Lower leg skin (tissue), 4 donors: Measurements from ENCODE around the gene BICDL1. TPM values are rescaled to one million over a fixed set of nuclear protein-coding genes. Genes with fewer than 3 reads are reported as not detected.

Source experiments
- DNase-seq, 2 donors: peaks; one replicate each; pipeline ENCODE4 v3.0.0-alpha.2; 2019; ENCODE audit warnings: low spot score in 2 of 2
- H3K4me3 ChIP-seq: fragments of 200-600 bp; sonication (generic); 2 replicates; pipeline ENCODE4 v1.5.1; 2017; ENCODE audit warnings: mild to moderate bottlenecking, low read depth; ENCODE audit not compliant: poor library complexity, severe bottlenecking
- POLR2A ChIP-seq, 2 donors: fragments of 450-650 bp; IDR thresholded peaks; one replicate each; pipeline ENCODE4 v1.6.1; 2016 to 2017; ENCODE audit warnings: antibody characterized with exemption in 2 of 2, mild to moderate bottlenecking in 1 of 2, moderate library complexity in 1 of 2
- WGBS, 2 donors: methylation state at CpG; one replicate each; pipeline ENCODE4 v1.1.5; 2018; 5-methylcytosine and 5-hydroxymethylcytosine counted together
- intact Hi-C: fragments of 100-400 bp; cut with DNase I; formaldehyde crosslinking; loops from one replicate; pipeline ENCODE4 v1.15.0; 2023; ENCODE audit warnings: low total_unique reads
- total RNA-seq, 4 donors: library from RNA; depleted of rRNA; stranded (reverse); fragments of >200 nt; gene quantifications; one replicate each; pipeline ENCODE4 v1.1.0, GENCODE V29; 2016
- TF ChIP-seq, protein P1 (sequence below), 3 donors: fragments of 450-650 bp; IDR thresholded peaks; one replicate each; pipeline ENCODE4 v1.5.1; 2016; ENCODE audit warnings: antibody characterized with exemption in 3 of 3, mild to moderate bottlenecking in 3 of 3, moderate library complexity in 2 of 3

BICDL1 gene
- total RNA-seq, 4 donors from 2014 or later = 98.2 to 190 (median 131) TPM

DNA sequence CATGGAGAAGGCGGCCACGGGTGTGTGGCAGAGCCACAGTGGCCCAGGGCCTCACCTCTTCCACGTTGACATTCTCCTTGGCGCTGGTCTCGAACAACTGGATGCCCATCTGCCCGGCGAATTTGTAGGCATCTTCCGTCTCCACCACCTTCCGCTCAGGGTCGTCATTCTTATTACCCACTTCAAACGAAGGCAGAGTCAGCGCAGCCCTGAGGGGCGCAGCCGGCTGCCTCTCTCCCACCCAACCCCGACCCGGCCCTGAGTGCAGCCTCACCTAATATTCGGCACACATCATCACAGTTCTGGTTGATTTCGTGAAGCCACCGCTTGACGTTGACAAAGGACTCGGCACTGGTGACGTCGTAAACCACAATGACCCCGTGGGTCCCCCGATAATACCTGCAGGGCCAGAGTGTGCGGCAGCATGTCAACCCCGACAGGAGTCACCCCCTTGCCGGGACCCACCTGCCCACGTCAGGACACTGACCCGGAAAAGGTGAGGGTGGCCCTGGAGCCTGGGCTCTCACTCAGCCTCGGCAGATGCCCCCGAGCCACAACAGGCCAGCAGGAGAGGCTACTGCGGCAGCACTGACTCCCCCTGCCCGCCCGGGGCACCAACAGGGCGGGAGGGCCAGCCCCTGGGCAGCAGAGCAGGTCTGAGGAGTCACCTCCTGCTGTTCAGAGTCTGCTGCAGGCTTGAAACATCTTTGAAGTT lies 109.9 kb downstream of the BICDL1 start:
- no peak for TF ChIP-seq POLR2A (IDR thresholded peaks at IDR 0.05)
- TF ChIP-seq, protein P1, sequence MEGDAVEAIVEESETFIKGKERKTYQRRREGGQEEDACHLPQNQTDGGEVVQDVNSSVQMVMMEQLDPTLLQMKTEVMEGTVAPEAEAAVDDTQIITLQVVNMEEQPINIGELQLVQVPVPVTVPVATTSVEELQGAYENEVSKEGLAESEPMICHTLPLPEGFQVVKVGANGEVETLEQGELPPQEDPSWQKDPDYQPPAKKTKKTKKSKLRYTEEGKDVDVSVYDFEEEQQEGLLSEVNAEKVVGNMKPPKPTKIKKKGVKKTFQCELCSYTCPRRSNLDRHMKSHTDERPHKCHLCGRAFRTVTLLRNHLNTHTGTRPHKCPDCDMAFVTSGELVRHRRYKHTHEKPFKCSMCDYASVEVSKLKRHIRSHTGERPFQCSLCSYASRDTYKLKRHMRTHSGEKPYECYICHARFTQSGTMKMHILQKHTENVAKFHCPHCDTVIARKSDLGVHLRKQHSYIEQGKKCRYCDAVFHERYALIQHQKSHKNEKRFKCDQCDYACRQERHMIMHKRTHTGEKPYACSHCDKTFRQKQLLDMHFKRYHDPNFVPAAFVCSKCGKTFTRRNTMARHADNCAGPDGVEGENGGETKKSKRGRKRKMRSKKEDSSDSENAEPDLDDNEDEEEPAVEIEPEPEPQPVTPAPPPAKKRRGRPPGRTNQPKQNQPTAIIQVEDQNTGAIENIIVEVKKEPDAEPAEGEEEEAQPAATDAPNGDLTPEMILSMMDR (IDR thresholded peaks at IDR 0.05) = no peak
- 82 to 92% methylated on average over 34 to 36 of the region's 36 CpGs for WGBS, 2 donors
- no peak for DNase-seq
- intact Hi-C loops = no loop called here
- H3K4me3 ChIP-seq = no peak overlapping the region

DNA sequence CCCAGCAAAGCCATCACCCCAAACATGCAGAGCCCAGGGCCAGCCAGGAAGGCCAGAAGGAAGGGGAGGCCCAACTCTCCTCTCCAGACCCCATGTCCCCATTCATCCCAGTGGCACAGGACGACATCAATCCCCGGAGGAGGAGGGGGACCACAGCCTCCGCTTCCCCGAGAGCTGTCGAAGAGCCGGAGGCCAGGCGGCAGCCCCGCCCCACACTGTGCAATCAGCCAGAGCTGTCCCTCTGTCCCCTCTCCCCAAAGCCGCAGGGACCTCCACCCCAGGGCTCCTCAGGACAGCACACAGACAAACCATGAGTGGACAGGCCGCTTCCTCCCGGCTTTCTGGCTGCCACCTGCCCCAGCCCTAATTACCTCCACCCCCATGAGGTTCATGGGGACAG lies 110.7 kb downstream of the BICDL1 start:
- DNase-seq = no peak
- WGBS, 2 donors = 89 to 91% methylated on average over 4 to 8 of the region's 11 CpGs
- no peak overlapping the region for H3K4me3 ChIP-seq
- TF ChIP-seq, protein P1 (IDR thresholded peaks at IDR 0.05) = no peak
- TF ChIP-seq POLR2A (IDR thresholded peaks at IDR 0.05) = no peak
- intact Hi-C loops = no loop called here

DNA sequence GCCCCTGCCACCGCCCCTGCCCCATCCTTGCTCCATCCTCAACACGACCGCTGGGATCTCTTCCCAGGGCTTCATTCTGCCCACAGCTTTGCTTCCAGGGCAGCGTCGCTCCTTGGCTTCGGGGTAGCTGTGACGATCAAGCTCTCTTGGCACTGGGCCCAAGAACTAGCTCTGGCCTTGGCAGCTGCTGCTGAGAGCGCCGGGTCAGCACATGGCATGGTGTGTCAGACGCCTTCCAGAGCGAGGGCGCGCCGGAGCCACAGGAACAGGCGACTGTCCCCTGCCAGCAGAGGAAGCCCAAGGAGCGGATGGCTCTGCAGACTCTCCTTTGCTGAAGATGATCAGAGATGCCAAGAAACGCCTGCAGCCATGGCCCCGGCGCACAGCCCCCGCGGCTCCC lies 111.6 kb downstream of the BICDL1 start:
- DNase-seq = no peak
- intact Hi-C loops = no loop called here
- no peak for TF ChIP-seq POLR2A (IDR thresholded peaks at IDR 0.05)
- TF ChIP-seq, protein P1 (IDR thresholded peaks at IDR 0.05) = no peak
- H3K4me3 ChIP-seq = no peak overlapping the region
- WGBS, 2 donors = 39 to 46% methylated on average over 13 to 20 of the region's 21 CpGs

DNA sequence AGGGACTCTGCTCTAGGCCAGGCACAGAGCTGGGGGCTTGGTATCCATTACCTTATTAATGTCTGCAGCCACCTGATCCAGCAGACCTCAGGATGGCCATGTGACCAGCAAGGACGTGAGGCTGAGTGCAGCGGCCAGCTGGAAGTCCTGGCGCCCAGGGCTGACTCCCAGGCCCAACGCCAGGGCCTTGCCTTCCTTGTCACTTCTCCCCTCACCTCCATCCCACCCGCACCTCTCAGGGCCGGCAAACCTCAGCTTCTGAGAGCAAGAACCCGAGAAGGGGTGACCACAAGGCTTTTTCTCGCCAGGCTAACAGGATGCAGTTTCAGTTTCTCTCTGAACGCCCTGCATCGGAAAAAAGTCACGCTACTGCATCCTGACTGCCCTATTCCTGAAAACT lies 112.1 kb downstream of the BICDL1 start:
- WGBS, 2 donors = 30 to 37% methylated on average over 11 of the region's 11 CpGs
- intact Hi-C loops = no loop called here
- TF ChIP-seq, protein P1 (IDR thresholded peaks at IDR 0.05) = no peak
- TF ChIP-seq POLR2A (IDR thresholded peaks at IDR 0.05) = no peak
- DNase-seq = no peak
- H3K4me3 ChIP-seq = no peak overlapping the region

DNA sequence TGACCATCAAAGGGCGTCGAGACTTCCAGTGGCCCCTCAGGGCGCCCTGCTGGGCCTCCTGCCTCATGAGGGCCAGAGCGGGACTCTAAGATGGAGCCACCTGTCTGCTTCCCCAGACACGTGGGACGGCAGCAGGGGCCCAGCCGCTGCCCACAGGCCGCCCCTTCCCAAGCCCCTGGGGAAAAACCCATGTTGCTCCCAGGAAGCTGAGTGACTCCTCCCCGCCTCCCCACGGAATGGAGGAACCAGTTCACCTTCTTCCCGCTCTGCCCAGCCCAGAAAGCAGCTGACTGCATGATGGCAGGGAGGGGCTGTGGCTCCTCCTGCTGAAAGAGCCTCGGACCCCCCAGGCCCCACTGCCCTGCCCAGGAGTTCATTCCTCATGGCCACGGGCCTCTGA lies 112.6 kb downstream of the BICDL1 start:
- intact Hi-C loops = no loop called here
- TF ChIP-seq, protein P1 (IDR thresholded peaks at IDR 0.05) = no peak
- TF ChIP-seq POLR2A (IDR thresholded peaks at IDR 0.05) = no peak
- no peak overlapping the region for H3K4me3 ChIP-seq
- 49 to 54% methylated on average over 9 to 13 of the region's 13 CpGs for WGBS, 2 donors
- no peak for DNase-seq
